Cortex of kidney (tissue), 1 donor: ENCODE results near the gene CLCN4.

Experiments
- DNase-seq: peaks from one replicate; lab custom pipeline; 2025; lab: John Stamatoyannopoulos, UW

CLCN4 gene

DNA sequence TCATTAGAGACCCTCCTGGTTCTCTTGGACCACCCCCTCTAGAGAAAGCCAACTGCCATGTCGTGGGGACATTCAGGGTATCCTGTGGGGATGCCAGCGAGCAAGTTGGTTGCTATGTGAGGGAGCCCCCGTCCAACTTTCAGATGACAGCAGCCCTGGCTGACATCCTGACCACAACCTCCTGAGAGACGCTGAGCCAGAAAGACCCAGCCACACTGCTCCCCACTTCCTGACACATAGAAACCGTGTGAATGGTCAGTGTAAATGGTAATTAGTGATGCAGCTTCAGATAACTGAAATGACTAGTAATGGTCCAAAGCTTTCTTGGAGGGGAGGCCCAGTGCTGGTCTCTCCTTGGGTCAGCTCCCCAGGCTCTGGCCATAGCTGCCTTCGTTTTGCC is 10.8 kb downstream of the CLCN4 start:
- no peak for DNase-seq

GRCh38 chrX:10168226-10168625 is 11.5 kb downstream of the CLCN4 start:
- DNase-seq, result no peak

- no peak for DNase-seq
These were observed 12.4 kb downstream of the CLCN4 start for GRCh38 chrX:10169175-10169574.

- DNase-seq, result no peak
These were observed 14.5 kb downstream of the CLCN4 start for GRCh38 chrX:10171249-10171648.

DNA sequence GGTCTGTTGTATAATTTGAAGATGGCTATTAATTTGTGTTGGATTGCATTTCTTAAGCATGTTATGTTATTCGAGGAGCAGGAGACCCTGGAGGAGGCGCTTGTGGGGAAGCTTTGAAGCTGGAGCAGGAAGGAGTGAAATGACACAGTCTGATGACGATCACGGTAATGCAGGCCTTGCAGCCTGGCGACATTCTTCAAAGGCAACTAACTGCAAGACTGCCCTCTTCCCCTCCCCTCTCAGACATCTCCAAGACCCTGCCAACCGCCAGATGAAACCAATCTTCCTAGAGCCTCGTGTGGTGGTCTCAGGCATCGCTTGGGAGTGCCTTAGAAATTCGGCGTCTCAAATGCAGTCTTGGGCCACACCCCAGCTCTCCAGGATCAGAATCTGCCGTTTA is 16.1 kb downstream of the CLCN4 start:
- no peak for DNase-seq

DNA sequence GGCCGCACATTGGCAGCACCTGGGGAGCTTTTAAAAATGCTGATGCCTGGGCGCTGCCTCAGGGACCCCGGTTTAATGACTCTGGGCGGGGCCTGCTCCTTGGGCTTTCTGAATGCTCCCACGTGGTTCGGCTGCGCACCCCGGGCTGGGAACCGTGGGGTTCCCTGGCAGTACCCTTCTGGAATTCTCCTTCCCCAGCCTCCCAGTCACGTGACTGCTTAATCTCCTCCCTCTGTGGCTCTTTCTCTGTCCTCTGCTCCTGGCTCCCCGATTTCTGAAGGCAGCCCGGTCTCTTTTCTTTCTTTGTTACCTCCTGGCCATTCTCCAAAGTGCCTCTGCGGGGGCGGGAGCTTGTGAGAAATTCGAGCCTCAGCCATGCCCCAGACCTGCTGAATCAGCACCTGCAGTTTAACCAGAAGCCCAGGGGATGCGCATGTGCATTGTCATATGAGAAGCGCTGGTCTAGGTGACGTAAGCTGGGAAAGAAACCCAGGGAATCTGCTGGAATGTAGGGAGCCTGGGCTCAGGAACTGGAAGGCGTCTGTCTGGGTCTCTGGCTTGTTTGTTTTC is 16.6 kb downstream of the CLCN4 start:
- no peak for DNase-seq

DNA sequence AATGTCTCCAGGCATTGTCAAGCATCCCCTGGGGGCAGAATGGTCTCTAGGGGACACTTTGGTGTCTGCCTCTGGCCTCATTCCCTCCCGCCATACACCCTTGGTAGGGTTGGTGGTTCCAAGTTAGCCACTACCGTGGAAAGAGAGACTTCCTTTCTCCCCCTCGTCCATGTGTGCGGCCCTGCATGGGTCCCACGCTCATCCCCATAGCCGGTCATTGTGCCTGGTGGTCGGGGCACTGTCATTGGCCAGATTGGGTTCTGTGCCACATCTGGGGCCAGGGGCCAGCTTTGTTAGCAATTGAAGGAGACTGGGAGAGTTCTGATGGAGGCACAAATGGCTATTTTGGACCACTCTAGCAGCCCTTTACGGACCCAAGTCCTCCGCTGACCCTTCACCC is 17.3 kb downstream of the CLCN4 start:
- no peak for DNase-seq

- no peak for DNase-seq
These were observed 18.0 kb downstream of the CLCN4 start for GRCh38 chrX:10174810-10175209.

DNA sequence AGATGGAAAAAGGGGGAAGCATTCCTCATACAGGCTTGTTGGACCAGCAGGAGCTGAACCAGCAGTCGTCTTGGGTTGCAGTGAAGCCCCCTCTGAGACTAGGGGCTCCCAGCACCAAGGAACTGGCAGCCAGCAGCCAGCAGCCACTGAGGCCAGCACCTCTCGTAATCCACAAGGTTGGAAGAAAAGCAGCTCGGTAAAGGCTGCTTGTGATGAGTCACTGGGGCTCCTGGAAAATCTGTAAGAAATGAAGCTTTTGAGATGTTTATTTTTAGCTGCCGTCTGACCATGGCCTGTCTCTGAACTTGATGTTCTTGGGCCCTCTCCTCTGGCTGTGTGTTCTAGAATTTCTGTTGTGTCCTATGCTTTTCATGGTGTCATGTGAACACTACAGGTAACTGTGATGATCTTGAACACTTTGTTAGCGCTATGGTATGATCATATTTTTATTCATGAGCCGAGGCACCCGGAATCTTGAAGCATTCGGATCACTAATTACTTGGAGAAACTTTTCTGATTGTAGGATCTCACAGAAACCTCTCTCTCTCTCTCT is 18.6 kb downstream of the CLCN4 start:
- DNase-seq, result no peak

DNA sequence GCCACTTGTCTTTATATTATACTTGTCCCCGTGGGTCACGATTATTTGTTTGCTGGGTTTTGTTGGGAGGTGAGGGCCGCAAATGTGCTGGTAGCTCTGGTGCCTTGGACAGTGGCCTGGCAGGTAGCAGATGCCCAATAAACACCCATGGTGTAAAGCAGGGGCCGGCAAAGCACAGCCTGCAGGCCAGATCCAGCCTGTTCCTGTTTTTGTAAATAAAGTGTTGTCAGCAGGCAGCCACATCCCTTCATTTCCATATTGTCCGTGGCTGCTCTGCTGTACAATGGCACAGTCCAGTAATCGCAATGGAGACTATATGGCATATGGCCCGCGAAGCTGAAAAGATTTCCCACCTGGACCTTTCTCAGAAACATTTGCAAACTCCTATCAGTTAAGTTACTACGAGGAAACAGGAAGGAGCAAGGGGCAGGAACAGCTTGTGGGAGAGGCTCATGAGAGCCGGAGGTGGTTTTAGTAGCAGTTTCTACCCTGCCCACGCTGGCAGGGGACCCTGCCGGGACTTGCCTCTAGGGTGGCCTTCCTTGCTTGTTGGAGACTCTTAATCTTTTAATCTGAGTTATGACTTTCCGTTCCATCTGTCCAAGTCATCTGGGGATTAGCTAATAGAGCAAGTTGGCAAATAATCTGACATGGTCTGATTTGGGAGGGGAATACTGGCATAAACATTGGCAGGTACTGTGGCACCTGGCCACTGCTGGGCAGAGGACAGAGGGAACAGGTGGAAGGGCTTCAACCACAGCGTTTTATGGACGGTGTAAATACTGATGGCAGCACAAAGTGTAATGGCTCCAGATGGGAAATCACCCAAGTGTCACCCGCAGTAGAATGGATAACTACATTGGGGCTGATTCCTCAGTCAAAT is 19.6 kb downstream of the CLCN4 start:
- DNase-seq, result no peak

GRCh38 chrX:10177004-10177396 is 20.2 kb downstream of the CLCN4 start:
- no peak for DNase-seq

GRCh38 chrX:10177601-10178000 is 20.8 kb downstream of the CLCN4 start:
- DNase-seq, result no peak

DNA sequence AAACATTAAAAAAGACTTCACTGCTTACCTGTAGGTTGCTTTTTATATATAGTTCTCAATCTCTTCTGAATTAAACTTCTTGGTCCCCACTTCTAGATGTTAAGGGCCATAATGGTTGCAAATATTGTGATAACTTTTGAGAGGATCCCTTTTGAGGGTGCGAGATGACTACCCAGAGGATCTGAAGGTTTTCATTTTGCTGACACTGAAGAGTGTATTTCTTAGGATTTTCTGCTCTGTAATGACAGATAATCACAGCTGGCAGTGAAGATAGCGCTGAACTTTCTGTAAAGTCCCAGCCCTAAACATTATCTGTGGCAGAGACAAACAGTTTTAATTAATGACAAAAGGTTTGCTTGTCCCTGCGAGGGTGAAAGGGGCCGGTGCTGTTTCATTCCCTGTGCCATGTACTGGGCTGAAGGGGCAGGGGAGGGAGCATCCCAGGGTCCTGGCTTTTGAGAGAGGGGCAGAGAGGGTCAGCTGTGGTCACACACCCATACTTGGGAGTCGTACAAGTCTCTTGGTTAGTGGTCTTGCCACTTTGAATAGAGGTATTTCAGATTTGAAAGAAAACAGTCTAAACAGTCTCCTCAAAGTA is 22.2 kb downstream of the CLCN4 start:
- DNase-seq, result no peak

DNA sequence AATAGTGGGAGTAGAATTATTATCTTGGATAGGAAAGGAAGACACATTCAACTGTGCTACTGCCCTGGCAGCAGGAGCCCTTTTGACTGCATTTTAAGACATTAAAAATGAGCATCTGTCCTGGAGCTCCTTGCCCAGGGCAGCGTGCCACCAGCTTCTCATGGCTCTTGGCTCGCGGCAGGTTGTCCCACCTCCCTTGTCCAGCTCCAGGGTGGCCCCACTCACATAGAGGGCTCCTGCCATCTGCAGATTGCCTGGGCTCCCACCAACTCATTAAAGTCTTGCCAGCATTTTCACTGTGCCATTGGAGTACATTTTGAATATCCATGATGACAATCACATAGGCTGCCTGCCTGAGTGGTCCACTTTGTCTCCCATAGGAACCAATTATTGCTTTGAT is 27.0 kb downstream of the CLCN4 start:
- no peak for DNase-seq

- DNase-seq, result no peak
These were observed 27.6 kb downstream of the CLCN4 start for GRCh38 chrX:10184411-10184810.

DNA sequence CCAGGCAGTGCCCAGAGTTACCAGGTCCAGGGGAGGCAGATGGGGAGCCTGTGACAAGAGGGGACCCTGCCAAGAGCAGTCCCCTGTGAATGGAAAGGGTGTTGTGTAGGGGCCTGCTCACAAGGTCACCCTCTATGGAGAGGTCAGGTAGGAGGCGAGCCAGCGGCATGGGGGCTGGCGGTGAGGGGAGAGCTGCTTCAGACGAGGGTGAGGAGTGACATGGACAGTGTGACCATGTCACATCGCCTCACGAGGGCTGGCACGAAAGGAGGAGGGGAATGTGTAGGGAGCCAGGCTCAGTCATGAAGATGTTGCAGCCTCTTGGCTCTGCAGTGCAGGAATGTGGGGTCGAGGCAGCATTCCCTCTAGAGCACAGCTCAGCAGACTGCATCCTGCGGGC is 29.6 kb downstream of the CLCN4 start:
- no peak for DNase-seq

DNA sequence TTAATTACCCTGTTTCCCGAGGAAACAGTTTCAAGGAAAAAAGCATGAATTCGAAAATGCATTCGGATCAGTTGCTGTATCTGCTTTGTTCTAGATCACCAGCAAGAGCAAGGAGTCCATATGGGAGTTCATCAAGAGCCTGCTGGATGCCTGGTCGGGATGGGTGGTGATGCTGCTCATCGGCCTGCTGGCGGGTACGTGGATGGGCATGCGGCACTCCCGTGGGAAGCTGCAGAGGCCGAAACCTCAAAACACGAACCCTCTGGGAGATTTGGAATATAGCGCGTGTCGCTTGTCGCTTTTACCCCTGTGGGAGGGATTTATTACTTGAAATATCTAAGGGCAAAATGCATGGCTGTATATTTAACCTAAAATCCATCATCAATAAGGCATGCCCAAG is 30.6 kb downstream of the CLCN4 start:
- DNase-seq, result no peak

GRCh38 chrX:10189317-10190268 is 32.8 kb downstream of the CLCN4 start:
- DNase-seq, result no peak

GRCh38 chrX:10190367-10190766 is 33.6 kb downstream of the CLCN4 start:
- no peak for DNase-seq

GRCh38 chrX:10193587-10193986 is 36.8 kb downstream of the CLCN4 start:
- no peak for DNase-seq

- no peak for DNase-seq
These were observed 38.6 kb downstream of the CLCN4 start for GRCh38 chrX:10195425-10195824.

- no peak for DNase-seq
These were observed 39.2 kb downstream of the CLCN4 start for GRCh38 chrX:10195947-10196346.
